AG08396 (cell line): ENCODE data around the gene CDR2L.
A peak's percentile ranks its signal among the peaks of the same experiment; 100 is the strongest.
"Not testable (repeated sequence)": the region's sequence is repeated elsewhere in the genome, so short reads cannot be mapped to it uniquely, and the experiment has no call there.

ENCODE experiments used
- DNase-seq: peaks from one replicate; pipeline ENCODE4 v3.0.0; 2012; ENCODE audit warnings: low spot score, mixed read lengths

Gene CDR2L

GRCh38 chr17:75044716-75045115 lies 57.3 kb downstream of the CDR2L start:
- DNase-seq = no peak

- DNase-seq = not testable (repeated sequence)
Observed at GRCh38 chr17:75045946-75046406, 58.5 kb downstream of the CDR2L start.

- peak; percentile 99 for DNase-seq
Observed at GRCh38 chr17:75046407-75047289, 59.2 kb downstream of the CDR2L start, which contains the start of the genes ATP5PD and KCTD2. ATP5PD (minus strand) TSS chr17:75046969; CDS start chr17:75042650, 4,319 bp downstream. KCTD2 (plus strand) TSS chr17:75047225; CDS start chr17:75047251, 26 bp downstream.

GRCh38 chr17:75047398-75048098 lies 60.1 kb downstream of the CDR2L start:
- peak; percentile 19 for DNase-seq

GRCh38 chr17:75048249-75048878 lies 60.9 kb downstream of the CDR2L start:
- DNase-seq = peak; percentile 31

GRCh38 chr17:75049057-75049456 lies 61.6 kb downstream of the CDR2L start:
- no peak for DNase-seq

GRCh38 chr17:75049706-75050105 lies 62.3 kb downstream of the CDR2L start:
- DNase-seq = no peak

- DNase-seq = no peak
Observed at GRCh38 chr17:75051941-75052340, 64.5 kb downstream of the CDR2L start.
